GM19025 (cell line): Measurements from ENCODE around the gene MOB3A.

Experiments
- ATAC-seq: cut with Tn5 transposase; IDR thresholded peaks from one replicate; pipeline ENCODE4 v1.9.1; 2021; ENCODE audit warnings: mild to moderate bottlenecking, low read depth, moderate library complexity; ENCODE audit not compliant: unreplicated experiment

Gene MOB3A

GRCh38 chr19:2084993-2085720, 11.0 kb downstream of the MOB3A start:
- no peak for ATAC-seq

- no peak for ATAC-seq
These were observed 12.8 kb downstream of the MOB3A start for GRCh38 chr19:2083174-2083854.

GRCh38 chr19:2081873-2082810, 14.0 kb downstream of the MOB3A start:
- no peak for ATAC-seq

- no peak for ATAC-seq
These were observed 15.7 kb downstream of the MOB3A start for GRCh38 chr19:2080336-2080988.

GRCh38 chr19:2079865-2080301, 16.2 kb downstream of the MOB3A start:
- ATAC-seq = no peak

GRCh38 chr19:2079076-2079864, 16.9 kb downstream of the MOB3A start:
- ATAC-seq = no peak

GRCh38 chr19:2077833-2078619, 18.1 kb downstream of the MOB3A start:
- no peak for ATAC-seq

GRCh38 chr19:2077398-2077797, 18.7 kb downstream of the MOB3A start:
- ATAC-seq = no peak

GRCh38 chr19:2076526-2076944, 19.6 kb downstream of the MOB3A start:
- no peak for ATAC-seq

GRCh38 chr19:2072757-2073551, 23.2 kb downstream of the MOB3A start:
- no peak for ATAC-seq

- ATAC-seq = no peak
These were observed 25.0 kb downstream of the MOB3A start for GRCh38 chr19:2070986-2071673.

- ATAC-seq = no peak
These were observed 25.7 kb downstream of the MOB3A start for GRCh38 chr19:2070436-2070827.

- no peak for ATAC-seq
These were observed 31.2 kb downstream of the MOB3A start for GRCh38 chr19:2064788-2065524.

- no peak for ATAC-seq
These were observed 31.7 kb downstream of the MOB3A start for GRCh38 chr19:2064395-2064787.

GRCh38 chr19:2063824-2064223, 32.3 kb downstream of the MOB3A start:
- no peak for ATAC-seq

GRCh38 chr19:2062770-2063169, 33.4 kb downstream of the MOB3A start:
- ATAC-seq = no peak

- ATAC-seq = no peak
These were observed 33.8 kb downstream of the MOB3A start for GRCh38 chr19:2062389-2062729.
